Bronchial epithelial cell (primary cell): Measurements from ENCODE around the gene TPCN1. TPM values are rescaled to one million over a fixed set of nuclear protein-coding genes. Genes with fewer than 3 reads are reported as not detected.

Experiments used
- DNase-seq: peaks from one replicate; pipeline ENCODE4 v3.0.0-alpha.2; 2010; ENCODE audit warnings: low read depth
- FAIRE-seq: peaks from 2 replicates; lab custom pipeline; 2011; peaks lifted over from hg19 to GRCh38; lab: Jason Lieb, UNC
- H3K27me3 ChIP-seq: 2 replicates; pipeline ENCODE4 v1.5.1; 2011; ENCODE audit warnings: low read length; ENCODE audit not compliant: control insufficient read depth, insufficient read depth
- H3K36me3 ChIP-seq: 2 replicates; pipeline ENCODE4 v1.5.1; 2011; ENCODE audit warnings: low read length; ENCODE audit not compliant: control insufficient read depth, insufficient read depth
- H3K4me3 ChIP-seq: 2 replicates; pipeline ENCODE4 v1.5.1; 2011; ENCODE audit warnings: mild to moderate bottlenecking, low read depth, low read length, control low read depth
- total RNA-seq: library from RNA; depleted of rRNA; stranded (reverse); fragments of >200 nt; gene quantifications from 2 replicates; pipeline ENCODE4 v1.2.1, GENCODE V29; 2014
- TF ChIP-seq, protein P1 (sequence below): IDR thresholded peaks from 2 replicates; pipeline ENCODE4 v1.5.1; 2011; ENCODE audit warnings: mild to moderate bottlenecking, moderate library complexity, low read length, control low read depth, inconsistent platforms; ENCODE audit not compliant: insufficient read depth, severe bottlenecking

TPCN1 gene
- total RNA-seq, 1 donor from 2014 or later = 9.0 TPM

DNA sequence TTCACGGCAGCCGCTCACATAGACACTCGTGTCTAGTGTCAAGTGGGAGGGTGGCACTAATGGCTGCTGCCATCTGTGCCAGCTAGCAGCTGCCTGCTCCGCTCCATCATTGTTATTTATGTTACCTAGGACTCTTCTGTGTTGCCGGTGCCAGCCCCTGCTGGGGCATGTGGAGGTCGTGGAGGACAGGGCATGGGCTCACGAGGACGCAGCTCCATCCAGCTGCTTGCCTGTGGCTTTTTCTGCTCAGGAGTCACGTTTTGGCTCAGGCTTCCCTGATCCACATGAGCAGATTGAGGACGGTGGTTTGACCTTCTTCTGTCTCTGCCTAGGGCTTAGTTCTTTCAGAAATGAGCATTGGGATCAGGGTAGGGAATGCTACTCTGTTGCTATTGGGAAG, 31.2 kb downstream of the TPCN1 start:
- no peak for DNase-seq
- no peaks in the 10 kb centered on the region for H3K27me3 ChIP-seq
- TF ChIP-seq, protein P1, sequence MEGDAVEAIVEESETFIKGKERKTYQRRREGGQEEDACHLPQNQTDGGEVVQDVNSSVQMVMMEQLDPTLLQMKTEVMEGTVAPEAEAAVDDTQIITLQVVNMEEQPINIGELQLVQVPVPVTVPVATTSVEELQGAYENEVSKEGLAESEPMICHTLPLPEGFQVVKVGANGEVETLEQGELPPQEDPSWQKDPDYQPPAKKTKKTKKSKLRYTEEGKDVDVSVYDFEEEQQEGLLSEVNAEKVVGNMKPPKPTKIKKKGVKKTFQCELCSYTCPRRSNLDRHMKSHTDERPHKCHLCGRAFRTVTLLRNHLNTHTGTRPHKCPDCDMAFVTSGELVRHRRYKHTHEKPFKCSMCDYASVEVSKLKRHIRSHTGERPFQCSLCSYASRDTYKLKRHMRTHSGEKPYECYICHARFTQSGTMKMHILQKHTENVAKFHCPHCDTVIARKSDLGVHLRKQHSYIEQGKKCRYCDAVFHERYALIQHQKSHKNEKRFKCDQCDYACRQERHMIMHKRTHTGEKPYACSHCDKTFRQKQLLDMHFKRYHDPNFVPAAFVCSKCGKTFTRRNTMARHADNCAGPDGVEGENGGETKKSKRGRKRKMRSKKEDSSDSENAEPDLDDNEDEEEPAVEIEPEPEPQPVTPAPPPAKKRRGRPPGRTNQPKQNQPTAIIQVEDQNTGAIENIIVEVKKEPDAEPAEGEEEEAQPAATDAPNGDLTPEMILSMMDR = no peak
- no peak overlapping the region for H3K4me3 ChIP-seq
- peaks cover 5% of the 10 kb centered on the region for H3K36me3 ChIP-seq
- no peak for FAIRE-seq

DNA sequence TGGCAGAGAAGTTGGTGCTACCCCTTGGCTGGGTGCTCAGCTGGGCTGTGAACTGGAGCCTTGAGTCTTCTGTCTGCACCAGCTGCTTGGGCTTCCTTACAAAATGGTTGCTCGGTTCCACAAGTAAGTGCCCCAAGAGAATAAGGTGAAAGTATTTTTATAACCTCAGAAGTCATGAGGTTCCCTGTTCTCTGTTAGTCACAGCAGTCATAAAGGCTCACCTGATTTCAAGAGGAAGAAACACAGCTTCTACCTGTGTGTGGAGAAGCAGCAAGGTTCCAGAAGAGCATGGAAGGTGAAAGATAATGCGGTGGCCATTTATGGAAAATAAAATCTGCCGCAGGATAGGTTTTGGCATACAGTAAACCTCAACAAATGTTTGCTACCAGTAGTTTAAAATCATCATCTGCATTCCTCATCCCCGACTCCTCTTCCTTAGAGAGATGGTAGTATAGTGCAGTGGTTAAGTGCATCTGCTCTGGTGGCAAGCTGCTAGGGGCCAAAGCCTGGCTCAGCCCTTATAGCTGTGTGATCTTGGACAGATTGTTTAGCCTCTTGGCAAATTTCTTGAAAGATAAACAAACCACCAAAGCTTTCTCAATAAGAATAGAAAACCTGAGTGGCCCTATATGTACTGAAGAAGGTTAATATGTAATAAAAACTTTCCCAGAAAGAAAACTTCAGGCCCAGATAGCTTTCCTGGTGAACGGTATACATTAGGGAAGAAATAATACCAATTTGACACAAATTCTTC, 32.4 kb downstream of the TPCN1 start:
- FAIRE-seq (no peak), DNase-seq (no peak)
- Histone ChIP-seq H3K27me3 (no peaks in the 10 kb centered on the region), H3K36me3 (peaks cover 4% of the 10 kb centered on the region), H3K4me3 (no peak overlapping the region)
- TF ChIP-seq, protein P1 = no peak

DNA sequence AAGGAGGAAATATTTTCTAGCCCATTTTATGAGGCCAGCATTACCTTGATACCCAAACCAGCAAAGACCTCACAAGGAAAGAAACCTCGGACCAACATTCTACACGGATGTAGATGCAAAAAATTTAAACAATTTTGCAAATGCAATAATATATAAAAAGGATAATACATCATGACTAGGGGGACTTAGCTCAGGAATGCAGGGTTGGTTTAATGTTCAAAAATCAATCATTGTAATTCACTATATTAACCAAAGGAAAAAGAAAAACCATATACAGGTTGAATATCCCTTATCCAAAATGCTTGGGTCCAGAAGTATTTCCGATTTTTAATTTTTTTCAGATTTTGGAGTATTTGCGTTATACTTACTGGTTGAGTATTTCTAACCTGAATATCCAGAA, 33.0 kb downstream of the TPCN1 start:
- no peak for DNase-seq
- Histone ChIP-seq H3K27me3 (no peaks in the 10 kb centered on the region), H3K4me3 (no peak overlapping the region), H3K36me3 (peaks cover 4% of the 10 kb centered on the region)
- no peak for FAIRE-seq
- TF ChIP-seq, protein P1 = no peak

DNA sequence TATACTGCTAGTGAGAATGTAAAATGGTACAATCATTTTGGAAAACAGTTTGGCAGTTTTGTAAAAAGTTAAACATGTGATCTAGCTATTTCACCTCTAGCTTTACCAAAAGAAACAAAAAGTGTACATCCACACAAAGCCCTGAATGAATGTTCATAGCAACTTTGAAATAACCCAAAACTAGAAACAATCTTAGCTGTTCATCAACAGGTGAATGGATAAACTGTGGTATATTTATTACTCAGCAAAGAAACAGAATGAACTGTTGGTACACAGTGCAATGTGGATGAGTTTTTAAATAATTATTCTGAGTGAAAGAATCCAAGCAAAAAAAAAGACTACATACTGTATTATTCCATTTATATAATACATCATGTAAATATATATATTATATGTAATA, 36.3 kb downstream of the TPCN1 start:
- TF ChIP-seq, protein P1 = no peak
- DNase-seq (no peak), FAIRE-seq (no peak)
- H3K4me3 ChIP-seq = no peak overlapping the region
- H3K36me3 ChIP-seq = peaks cover 3% of the 10 kb centered on the region
- H3K27me3 ChIP-seq = no peaks in the 10 kb centered on the region

DNA sequence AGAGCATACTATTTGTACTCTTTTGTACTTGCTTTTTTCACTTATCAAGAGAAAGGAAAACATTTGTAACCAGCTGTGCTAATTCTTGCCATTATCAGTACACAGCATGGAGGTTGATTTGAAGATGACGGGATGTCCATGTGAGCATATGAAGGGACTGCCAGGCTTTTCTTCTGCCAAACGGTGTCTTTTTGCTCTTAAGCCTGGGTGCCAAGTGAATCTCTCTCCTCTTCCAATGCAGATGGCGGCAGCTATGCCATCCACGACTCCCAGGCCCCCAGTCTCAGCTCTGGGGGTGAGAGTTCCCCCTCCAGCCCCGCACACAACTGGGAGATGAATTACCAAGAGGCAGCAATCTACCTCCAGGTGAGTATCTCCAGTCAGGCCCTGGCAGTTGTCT, 38.9 kb downstream of the TPCN1 start:
- no peak for FAIRE-seq
- Histone ChIP-seq H3K4me3 (no peak overlapping the region), H3K36me3 (peaks cover 3% of the 10 kb centered on the region), H3K27me3 (no peaks in the 10 kb centered on the region)
- no peak for DNase-seq
- TF ChIP-seq, protein P1 = no peak
